GM20000 (cell line): Measurements from ENCODE around the gene KCNG4.

Experiments
- DNase-seq: peaks from one replicate; pipeline ENCODE4 v3.0.0; 2012; ENCODE audit warnings: low spot score
- TF ChIP-seq, protein P1 (sequence below): IDR thresholded peaks from 2 replicates; pipeline ENCODE4 v1.5.1; 2012; ENCODE audit warnings: mild to moderate bottlenecking, control low read depth; ENCODE audit errors: extremely low read depth, missing control alignments

KCNG4 gene, protein sequence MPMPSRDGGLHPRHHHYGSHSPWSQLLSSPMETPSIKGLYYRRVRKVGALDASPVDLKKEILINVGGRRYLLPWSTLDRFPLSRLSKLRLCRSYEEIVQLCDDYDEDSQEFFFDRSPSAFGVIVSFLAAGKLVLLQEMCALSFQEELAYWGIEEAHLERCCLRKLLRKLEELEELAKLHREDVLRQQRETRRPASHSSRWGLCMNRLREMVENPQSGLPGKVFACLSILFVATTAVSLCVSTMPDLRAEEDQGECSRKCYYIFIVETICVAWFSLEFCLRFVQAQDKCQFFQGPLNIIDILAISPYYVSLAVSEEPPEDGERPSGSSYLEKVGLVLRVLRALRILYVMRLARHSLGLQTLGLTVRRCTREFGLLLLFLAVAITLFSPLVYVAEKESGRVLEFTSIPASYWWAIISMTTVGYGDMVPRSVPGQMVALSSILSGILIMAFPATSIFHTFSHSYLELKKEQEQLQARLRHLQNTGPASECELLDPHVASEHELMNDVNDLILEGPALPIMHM

DNA sequence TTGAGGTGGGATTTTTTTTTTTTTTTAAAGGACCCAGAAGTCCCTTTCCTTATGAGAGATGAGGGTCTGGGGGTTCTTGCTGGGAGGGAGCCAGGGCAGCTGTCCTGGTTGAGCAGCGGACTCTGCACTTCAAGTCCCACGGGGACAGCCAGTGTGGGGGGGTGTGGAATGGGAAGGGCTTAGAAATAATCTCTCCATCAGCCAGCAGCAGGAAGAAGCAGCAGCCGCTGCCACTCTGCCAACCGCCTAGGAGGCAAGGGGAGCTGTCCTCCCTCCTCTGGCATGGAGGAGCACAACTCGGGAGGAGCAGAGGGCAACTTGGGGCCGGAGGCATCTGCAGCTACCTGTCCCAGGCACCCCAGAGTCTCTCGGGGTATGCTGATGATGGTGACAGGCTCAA, at the start of gene KCNG4:
TSS of gene KCNG4 (minus strand) at position 104 of the 400 bp plus-strand sequence. CDS start 2,527 bp downstream, outside the sequence.
- DNase-seq = no peak
- TF ChIP-seq, protein P1, sequence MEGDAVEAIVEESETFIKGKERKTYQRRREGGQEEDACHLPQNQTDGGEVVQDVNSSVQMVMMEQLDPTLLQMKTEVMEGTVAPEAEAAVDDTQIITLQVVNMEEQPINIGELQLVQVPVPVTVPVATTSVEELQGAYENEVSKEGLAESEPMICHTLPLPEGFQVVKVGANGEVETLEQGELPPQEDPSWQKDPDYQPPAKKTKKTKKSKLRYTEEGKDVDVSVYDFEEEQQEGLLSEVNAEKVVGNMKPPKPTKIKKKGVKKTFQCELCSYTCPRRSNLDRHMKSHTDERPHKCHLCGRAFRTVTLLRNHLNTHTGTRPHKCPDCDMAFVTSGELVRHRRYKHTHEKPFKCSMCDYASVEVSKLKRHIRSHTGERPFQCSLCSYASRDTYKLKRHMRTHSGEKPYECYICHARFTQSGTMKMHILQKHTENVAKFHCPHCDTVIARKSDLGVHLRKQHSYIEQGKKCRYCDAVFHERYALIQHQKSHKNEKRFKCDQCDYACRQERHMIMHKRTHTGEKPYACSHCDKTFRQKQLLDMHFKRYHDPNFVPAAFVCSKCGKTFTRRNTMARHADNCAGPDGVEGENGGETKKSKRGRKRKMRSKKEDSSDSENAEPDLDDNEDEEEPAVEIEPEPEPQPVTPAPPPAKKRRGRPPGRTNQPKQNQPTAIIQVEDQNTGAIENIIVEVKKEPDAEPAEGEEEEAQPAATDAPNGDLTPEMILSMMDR = no peak

DNA sequence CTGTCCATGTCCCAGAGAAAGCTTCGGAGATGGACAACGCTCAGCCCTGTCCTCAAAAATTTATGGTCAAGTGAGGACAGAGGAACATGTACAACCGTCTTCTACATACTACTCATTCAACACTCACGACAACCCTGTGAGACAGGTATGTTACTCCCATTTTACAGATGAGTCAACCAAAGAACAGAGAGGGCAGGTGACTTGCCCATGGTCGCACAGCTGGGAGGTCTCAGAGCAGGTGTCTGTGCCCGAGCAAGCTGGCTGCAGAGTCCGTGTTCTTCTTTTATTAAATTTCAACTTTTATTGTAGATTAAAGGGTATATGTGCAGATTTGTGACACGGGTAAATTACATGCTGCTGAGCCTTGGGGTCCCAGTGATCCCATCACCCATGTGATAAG, 49.1 kb upstream of the KCNG4 start:
- DNase-seq = no peak
- TF ChIP-seq, protein P1 = no peak

GRCh38 chr16:84286578-84287240, 46.9 kb upstream of the KCNG4 start:
- TF ChIP-seq, protein P1 = no peak
- DNase-seq = no peak

DNA sequence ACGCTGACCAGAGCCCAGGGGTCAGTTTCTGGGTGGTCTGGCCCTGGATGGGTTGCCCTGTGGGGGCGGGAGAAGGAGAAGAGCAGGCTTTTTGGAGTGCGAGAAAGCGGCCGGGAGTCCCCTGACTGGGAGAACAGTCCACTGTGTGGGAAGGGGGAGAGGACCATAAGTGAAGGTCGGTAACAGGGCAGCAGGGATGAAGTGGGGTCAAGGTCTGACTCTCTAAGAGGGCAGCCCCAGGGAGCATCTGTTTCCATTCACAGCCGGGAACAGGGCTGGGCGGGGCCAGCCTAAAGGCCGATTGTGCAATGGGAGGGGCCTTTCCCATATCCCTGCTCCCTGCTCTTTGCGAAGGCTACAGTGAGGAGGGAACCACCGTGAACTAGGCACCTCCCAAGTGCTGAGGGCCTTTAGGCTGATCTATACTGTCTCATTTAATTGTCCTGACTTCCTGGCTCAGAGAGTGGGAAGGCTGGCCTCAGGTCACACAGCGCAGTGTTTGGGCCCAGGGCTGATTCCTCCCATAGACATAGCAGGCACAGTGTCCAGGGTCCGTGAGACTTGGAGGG, 44.4 kb upstream of the KCNG4 start:
- TF ChIP-seq, protein P1 = no peak
- no peak for DNase-seq

GRCh38 chr16:84283314-84284153, 43.7 kb upstream of the KCNG4 start:
- no peak for DNase-seq
- TF ChIP-seq, protein P1 = no peak

DNA sequence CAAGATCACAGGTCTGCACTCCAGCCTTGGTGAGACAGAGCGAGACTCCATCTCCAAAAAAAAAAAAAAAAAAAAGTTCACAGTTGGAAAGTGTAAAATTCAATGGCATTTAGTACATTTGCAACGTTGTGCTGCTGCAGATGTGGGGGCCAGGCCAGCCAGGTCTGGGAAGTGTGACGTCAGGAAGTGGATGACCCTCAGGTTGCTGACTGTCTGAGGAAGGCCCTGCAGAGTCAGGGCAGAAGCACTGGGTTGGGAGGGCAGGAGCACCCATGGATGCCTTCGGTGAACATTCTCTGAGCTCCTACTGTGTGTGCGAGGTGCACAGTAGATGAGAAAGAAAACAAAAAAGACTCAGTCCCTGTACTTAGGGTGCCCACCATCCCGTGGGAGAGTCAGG, 42.7 kb upstream of the KCNG4 start:
- TF ChIP-seq, protein P1 = no peak
- no peak for DNase-seq
